ENCODE measurements around the gene BCL2L2.
A peak's percentile ranks its signal among the peaks of the same experiment; 100 is the strongest.
"Not testable (repeated sequence)": the region's sequence is repeated elsewhere in the genome, so short reads cannot be mapped to it uniquely, and the experiment has no call there.

Gene BCL2L2

DNA sequence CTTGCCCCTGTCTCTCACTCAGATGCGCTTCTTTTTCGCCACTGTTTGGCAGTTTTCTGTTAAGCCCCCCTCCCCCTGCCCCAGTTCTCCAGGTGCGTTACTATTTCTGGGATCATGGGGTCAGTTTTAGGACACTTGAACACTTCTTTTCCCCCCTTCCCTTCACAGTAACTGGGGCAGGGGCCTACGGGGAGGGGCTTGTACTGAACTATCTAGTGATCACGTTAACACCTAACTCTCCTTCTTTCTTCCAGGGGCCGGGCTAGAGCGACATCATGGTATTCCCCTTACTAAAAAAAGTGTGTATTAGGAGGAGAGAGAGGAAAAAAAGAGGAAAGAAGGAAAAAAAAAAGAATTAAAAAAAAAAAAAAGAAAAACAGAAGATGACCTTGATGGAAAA, 18.4 kb downstream of the BCL2L2 start:
- DNase-seq: no peak

GRCh38 chr14:23325746-23326145, 19.1 kb downstream of the BCL2L2 start:
- DNase-seq: not testable (repeated sequence)

- DNase-seq: no peak
These were observed 20.1 kb downstream of the BCL2L2 start for GRCh38 chr14:23326491-23327332.

DNA sequence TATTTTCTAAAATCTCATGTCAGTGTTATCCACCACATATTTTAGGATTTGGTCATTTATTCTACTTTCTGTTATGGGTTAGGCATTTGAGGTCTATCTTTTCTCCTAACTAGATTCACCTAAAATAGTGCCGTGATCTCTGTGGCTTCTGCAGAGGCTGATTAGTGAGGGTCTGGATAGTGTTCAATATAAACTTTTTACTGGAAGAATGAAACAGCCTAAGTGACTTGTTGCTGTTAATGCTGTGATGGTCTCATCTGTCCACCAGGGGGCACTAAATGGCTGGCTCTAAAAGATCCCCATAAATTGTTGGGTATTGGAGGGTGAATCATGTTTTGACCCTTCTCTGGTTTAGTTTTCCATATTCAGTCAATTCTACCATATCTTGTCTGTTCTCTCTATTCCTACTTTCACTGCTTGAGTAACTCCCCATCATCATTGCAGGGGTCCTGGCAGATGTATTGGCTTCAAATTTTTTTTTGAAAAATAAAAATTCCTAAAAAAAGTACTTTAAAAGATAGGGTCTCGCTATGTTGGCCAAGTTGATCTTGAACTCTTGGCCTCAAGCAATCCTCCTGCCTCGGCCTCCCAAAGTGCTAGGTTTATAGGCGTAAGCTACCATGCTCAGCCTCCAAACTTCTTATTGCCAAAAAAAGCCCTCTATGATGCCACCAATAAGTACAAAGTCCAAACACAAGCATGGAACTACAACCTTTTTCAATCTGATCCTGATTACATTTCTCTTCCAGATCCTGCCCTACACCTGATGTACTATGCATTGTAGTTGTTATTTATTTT, 21.5 kb downstream of the BCL2L2 start:
- DNase-seq: peak; percentile 74

- DNase-seq: no peak
These were observed 29.0 kb downstream of the BCL2L2 start for GRCh38 chr14:23335623-23336022.

DNA sequence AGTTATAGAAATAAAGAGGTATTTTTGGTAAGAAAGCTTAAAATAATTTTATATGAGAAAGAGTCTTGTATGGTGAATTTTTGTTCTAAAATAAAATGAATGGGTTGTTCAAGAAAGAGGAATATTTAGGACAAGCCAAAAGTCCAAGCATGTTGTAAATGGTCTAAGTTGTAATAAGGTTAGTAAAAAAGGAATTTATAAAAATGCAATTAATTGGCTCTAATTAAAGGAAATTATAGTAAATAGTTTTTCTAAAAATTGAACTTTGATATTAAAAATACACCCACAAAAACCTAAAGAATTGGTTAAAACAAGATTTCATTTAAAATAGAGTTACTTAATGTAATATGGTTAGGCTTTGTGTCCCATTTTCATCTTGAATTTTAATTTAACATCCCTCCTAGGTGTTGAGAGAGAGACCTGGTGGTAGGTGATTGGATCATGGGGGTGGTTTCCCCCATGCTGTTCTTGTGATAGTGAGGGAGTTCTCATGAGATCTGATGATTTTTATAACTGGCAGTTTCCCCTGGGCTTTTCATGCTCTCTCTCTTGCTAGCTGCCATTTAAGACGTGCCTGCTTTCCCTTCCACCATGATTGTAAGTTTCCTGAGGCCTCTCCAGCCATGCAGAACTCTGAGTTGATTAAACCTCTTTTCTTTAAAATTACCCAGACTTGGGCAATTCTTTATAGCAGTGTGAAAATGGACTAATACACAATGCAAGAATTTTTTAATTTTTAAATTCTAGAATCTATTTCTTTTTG, 33.1 kb downstream of the BCL2L2 start:
- no peak for DNase-seq

- DNase-seq: no peak
These were observed 37.8 kb downstream of the BCL2L2 start for GRCh38 chr14:23344481-23344880.

DNA sequence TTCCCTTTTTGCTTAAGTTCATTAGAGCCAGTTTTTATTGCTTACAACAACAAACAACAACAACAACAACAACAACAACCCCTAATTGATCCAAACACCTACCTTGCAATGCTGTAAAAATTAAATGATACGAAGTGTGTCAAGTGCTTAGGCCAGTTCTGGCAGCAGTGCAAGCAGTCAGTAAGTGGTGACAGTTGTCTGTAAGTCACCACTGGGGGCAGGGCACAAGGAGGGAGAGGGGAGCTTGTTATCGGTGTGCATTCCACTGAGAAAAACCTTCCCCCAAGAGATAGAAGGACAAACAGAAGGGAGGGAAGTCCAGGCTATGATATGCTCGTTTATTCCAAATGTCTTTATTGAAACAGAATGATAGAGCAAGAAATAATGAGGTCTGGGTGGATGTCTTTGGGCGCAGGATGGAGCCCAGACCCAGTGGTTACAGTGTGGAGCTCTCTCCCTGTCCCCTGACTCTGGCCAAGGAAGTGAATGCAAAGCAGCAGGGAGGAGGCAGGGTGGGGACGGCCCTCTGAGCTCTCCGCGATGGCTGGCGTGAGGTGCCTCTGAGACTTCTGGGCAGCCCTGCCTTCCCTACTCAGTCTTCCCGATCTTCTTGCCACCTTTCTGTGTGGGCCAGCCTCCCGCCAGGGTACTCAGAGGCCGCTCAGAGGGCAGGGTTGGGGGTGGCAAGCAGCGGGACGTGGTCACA, 39.5 kb downstream of the BCL2L2 start:
- DNase-seq: no peak

GRCh38 chr14:23346693-23347405, 40.2 kb downstream of the BCL2L2 start:
- no peak for DNase-seq

- no peak for DNase-seq
These were observed 41.0 kb downstream of the BCL2L2 start for GRCh38 chr14:23347406-23348296.

GRCh38 chr14:23348297-23348655, 41.6 kb downstream of the BCL2L2 start:
- DNase-seq: no peak

DNA sequence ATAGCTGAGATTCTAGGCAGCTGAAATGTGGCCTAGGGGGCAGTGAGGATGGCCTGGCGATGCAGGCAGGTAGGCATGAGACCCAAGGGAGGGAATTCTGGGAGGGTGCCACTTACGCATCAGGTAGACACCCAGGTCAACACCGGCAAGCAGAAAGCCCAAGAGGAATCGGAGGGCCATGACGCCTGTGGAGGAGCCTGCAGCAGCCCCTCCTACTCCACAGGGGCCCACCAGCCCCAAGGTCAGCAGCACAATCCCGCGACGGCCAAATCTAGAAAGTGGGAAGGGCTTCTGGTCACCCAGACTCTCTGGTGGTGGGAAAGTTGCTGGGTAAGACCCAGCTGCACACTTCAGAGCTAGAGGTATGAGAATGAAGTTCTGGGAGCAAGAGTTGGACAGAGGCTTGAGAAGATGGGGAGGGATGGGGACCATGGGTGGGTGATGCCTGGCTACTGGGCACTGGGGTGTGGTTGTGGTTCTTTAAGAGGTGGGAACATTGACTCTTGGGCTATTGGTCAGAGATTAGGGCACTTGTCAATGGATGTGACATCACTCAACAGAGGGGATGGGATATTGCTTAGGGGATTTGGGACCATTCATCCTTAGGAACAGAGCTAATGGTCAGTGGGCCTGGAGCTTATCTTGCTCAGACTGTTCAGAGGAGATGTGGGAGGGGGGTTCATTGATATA, 42.7 kb downstream of the BCL2L2 start:
- DNase-seq: no peak

GRCh38 chr14:23351681-23352505, 45.3 kb downstream of the BCL2L2 start:
- DNase-seq: no peak

DNA sequence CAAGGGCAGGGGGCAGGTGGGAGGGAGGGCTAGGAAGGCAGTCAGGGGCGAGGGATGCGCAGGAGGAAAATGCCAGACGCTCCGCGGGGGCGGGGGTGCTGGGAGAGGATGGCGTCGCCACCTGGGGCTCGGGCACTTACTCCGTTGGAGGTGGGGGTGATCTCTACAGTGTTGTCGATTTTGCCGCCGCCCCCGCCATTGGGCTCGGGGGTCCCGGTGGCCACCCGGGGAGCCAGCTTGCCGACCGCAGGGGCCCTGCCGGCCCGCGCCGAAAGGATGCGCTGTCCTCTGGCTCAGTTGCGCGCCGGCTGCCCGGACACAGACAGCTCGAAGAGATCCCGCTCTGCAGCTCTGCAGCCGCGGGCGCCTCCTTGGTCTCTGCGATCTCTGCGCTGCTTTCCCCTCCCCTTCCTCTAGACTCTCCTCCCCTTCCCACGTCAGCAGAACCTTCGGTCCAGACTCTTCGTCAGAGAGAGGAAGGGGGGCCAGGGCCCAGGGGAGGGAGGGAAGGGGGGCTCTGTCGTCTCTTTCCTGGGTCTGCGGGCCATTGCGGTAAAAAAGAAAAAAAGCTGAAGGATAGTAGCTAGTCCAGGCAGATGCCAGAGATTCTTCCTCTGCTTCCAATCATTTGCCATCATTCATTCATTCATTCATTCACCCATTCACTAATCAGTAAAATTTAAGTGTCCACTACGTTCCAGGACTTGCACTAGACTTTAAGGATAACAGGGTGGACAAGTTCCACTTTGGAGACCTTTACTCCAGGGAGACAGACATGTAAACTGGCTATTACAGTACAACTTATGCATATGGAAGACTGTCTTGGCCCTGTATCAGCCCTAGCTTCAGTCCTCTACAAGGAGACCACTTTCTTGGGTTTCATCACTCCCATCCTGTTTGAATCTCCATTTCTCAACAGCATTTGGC, 46.1 kb downstream of the BCL2L2 start, which contains the start of gene SLC22A17:
SLC22A17 (minus strand) TSS at position 382 of the 927 bp plus-strand sequence.
- peak; percentile 59 for DNase-seq

- DNase-seq: no peak
These were observed 46.8 kb downstream of the BCL2L2 start for GRCh38 chr14:23353433-23353780.

GRCh38 chr14:23354990-23355389, 48.4 kb downstream of the BCL2L2 start:
- no peak for DNase-seq

DNA sequence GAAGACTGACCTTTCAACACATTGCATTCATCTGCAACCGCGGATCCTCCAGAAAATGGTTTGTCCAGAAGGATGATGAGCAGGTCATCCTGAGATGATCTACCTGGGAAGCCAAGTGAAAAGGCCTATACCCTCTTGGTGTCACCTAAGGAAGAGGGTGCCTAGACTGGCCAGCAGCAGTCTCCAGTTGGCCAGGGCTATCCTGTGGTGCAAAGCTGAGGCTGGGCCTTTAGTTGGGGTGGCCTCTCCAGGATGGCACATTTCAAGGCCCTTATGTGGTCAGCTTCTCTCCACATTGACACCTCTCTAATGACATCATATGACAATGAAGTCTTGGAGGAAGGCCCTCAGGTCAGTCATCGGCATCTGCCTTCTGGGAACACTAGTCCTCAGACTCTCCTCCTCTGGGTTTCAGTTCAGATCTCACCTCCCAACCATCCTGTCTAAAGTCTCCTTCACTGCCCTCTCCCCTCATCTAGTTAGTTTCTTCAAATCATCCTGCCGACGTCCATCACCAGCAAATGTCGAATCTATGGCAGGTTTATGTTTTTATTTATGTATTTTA, 49.3 kb downstream of the BCL2L2 start:
- DNase-seq: no peak

DNA sequence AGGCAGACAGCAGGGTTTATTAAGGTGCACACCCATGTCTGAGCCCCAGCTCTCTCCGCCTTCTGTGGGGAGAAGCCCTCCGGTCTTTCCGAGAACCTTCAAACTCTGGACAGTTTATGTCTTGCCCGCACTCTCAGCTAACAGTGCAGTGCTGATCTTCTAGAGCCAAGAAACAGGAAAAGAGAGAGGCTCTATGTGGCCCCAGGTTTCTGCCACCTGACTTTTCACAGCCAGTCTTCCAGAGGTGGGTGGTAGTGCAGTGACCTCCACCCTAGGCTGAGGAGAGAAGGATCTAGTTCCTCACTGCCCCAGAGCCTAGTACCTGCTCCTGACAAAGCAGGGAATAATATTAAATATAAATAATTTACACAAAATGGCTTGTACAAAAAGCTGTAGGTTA, 50.0 kb downstream of the BCL2L2 start:
- no peak for DNase-seq

All from stimulated activated CD8-positive, alpha-beta memory T cell treated with anti-CD3 and anti-CD28 coated beads, Interleukin-4, amount 100 ng/mL, for 48 hours (primary cell).